Astrocyte (in vitro differentiated cells and primary cell): ENCODE data around the gene GAL3ST1. TPM values are rescaled to one million over a fixed set of nuclear protein-coding genes. Genes with fewer than 3 reads are reported as not detected.

Experiments used
- DNase-seq: peaks from one replicate; pipeline ENCODE4 v3.0.0-alpha.2; 2010; ENCODE audit warnings: low read depth
- FAIRE-seq: peaks from 2 replicates; lab custom pipeline; 2011; peaks lifted over from hg19 to GRCh38; lab: Jason Lieb, UNC
- H2AFZ ChIP-seq: 2 replicates; pipeline ENCODE4 v1.6.0; 2012; ENCODE audit warnings: low read depth, low read length, inconsistent platforms
- H3K27ac ChIP-seq: 2 replicates; pipeline ENCODE4 v1.5.1; 2011; ENCODE audit warnings: low read depth, low read length, inconsistent platforms
- H3K27me3 ChIP-seq: 2 replicates; pipeline ENCODE4 v1.6.0; 2011; ENCODE audit warnings: low read length, inconsistent platforms; ENCODE audit not compliant: insufficient read depth
- H3K36me3 ChIP-seq: 2 replicates; pipeline ENCODE4 v1.5.1; 2011; ENCODE audit warnings: low read length, inconsistent platforms; ENCODE audit not compliant: insufficient read depth
- H3K4me1 ChIP-seq: 2 replicates; pipeline ENCODE4 v1.5.1; 2011; ENCODE audit warnings: low read length, inconsistent platforms; ENCODE audit not compliant: insufficient read depth
- H3K4me2 ChIP-seq: 2 replicates; pipeline ENCODE4 v1.6.0; 2012; ENCODE audit warnings: low read length, inconsistent platforms
- H3K4me3 ChIP-seq: 2 replicates; pipeline ENCODE4 v1.5.1; 2011; ENCODE audit warnings: low read depth, mild to moderate bottlenecking, low read length, inconsistent platforms; ENCODE audit not compliant: insufficient read depth
- H3K79me2 ChIP-seq: 2 replicates; pipeline ENCODE4 v1.6.0; 2012; ENCODE audit warnings: mild to moderate bottlenecking, low read length, inconsistent platforms; ENCODE audit not compliant: insufficient read depth
- H3K9ac ChIP-seq: 2 replicates; pipeline ENCODE4 v1.6.0; 2012; ENCODE audit warnings: mild to moderate bottlenecking, low read length, inconsistent platforms
- H3K9me3 ChIP-seq: 2 replicates; pipeline ENCODE4 v1.5.1; 2012; ENCODE audit warnings: low read depth, mild to moderate bottlenecking, low read length, inconsistent platforms; ENCODE audit not compliant: insufficient read depth
- H4K20me1 ChIP-seq: 2 replicates; pipeline ENCODE4 v1.6.0; 2012; ENCODE audit warnings: low read length, inconsistent platforms; ENCODE audit not compliant: insufficient read depth
- H3K27ac Mint-ChIP-seq: one replicate; pipeline ENCODE4 v1.8.0; 2021; ENCODE audit warnings: mild to moderate bottlenecking, mixed read lengths; ENCODE audit not compliant: unreplicated experiment
- H3K27me3 Mint-ChIP-seq: one replicate; pipeline ENCODE4 v1.8.0; 2021; ENCODE audit warnings: low read depth, mixed read lengths; ENCODE audit not compliant: unreplicated experiment
- H3K36me3 Mint-ChIP-seq: one replicate; pipeline ENCODE4 v1.8.0; 2021; ENCODE audit warnings: low read depth, mixed read lengths; ENCODE audit not compliant: unreplicated experiment
- H3K4me1 Mint-ChIP-seq: one replicate; pipeline ENCODE4 v1.8.0; 2021; ENCODE audit warnings: low read depth, mixed read lengths; ENCODE audit not compliant: unreplicated experiment
- H3K4me3 Mint-ChIP-seq: one replicate; pipeline ENCODE4 v1.8.0; 2021; ENCODE audit warnings: mild to moderate bottlenecking, moderate library complexity, mixed read lengths; ENCODE audit not compliant: unreplicated experiment
- H3K9me3 Mint-ChIP-seq: one replicate; pipeline ENCODE4 v1.8.0; 2021; ENCODE audit warnings: mild to moderate bottlenecking, mixed read lengths; ENCODE audit not compliant: unreplicated experiment
- CTCF ChIP-seq: IDR thresholded peaks from 2 replicates; pipeline ENCODE4 v1.5.1; 2011; ENCODE audit warnings: low read depth, mild to moderate bottlenecking, inconsistent platforms, low read length, moderate library complexity; ENCODE audit not compliant: insufficient read depth
- EZH2 ChIP-seq: IDR thresholded peaks from 2 replicates; pipeline ENCODE4 v1.6.1; 2012; ENCODE audit warnings: mild to moderate bottlenecking, low read length, inconsistent platforms; ENCODE audit not compliant: insufficient read depth
- total RNA-seq: library from RNA; stranded (reverse); gene quantifications from 2 replicates; pipeline ENCODE4 v1.2.1, GENCODE V29; 2021

Gene GAL3ST1
- total RNA-seq, 1 donor from 2014 or later: 3.4 TPM

GRCh38 chr22:30578481-30578880 lies 4.0 kb upstream of the GAL3ST1 start:
- H3K36me3 Mint-ChIP-seq: peaks cover 18% of the 10 kb centered on the region

DNA sequence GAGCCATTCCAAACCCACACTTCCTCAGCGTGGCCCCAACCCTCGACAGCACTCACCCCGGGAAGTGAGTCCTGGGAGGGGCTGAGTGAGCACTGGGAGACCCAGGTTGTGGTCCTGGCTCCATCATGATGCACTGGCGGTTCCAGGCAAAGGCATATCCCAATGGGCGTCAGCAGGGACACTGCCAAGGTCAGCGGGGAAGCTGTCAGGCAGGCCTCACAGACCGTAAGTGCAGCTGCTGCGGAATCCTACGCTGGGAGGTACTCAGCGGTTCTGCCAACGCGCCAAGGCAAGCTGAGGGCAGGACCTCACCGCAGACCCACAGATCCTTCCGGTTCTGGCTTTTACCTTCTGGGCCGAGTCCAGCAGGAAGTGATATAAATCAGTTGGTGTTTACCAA lies 1.4 kb upstream of the GAL3ST1 start:
- H3K9me3 Mint-ChIP-seq: no peaks in the 10 kb centered on the region
- Histone ChIP-seq H3K4me3 (no peak overlapping the region), H3K36me3 (peaks cover 27% of the 10 kb centered on the region), H2AFZ (no peak overlapping the region), H3K9me3 (no peaks in the 10 kb centered on the region), H3K79me2 (no peaks in the 10 kb centered on the region), H3K27ac (peak overlapping the region; percentile 6), H3K4me2 (no peak overlapping the region), H4K20me1 (peaks cover 31% of the 10 kb centered on the region), H3K9ac (no peak overlapping the region), H3K27me3 (peaks cover 4% of the 10 kb centered on the region), H3K4me1 (peaks cover 5% of the 10 kb centered on the region)
- H3K27me3 Mint-ChIP-seq: peaks cover 3% of the 10 kb centered on the region
- no peak for FAIRE-seq
- TF ChIP-seq EZH2 (no peak), CTCF (no peak)
- peaks cover 19% of the 10 kb centered on the region for H3K36me3 Mint-ChIP-seq
- no peak overlapping the region for H3K27ac Mint-ChIP-seq
- H3K4me1 Mint-ChIP-seq: peaks cover 5% of the 10 kb centered on the region
- H3K4me3 Mint-ChIP-seq: no peak overlapping the region
- no peak for DNase-seq

More at GRCh38 chr22:30578481-30578880, 4.0 kb upstream of the GAL3ST1 start:
- FAIRE-seq: no peak
- TF ChIP-seq CTCF: no peak
- TF ChIP-seq EZH2: no peak
- Mint-ChIP-seq H3K27me3 (no peaks in the 10 kb centered on the region), H3K9me3 (no peaks in the 10 kb centered on the region), H3K4me3 (no peak overlapping the region), H3K27ac (no peak overlapping the region), H3K4me1 (peaks cover 6% of the 10 kb centered on the region)
- no peak overlapping the region for H3K9ac ChIP-seq
- H4K20me1 ChIP-seq: peaks cover 37% of the 10 kb centered on the region
- H2AFZ ChIP-seq: no peak overlapping the region
- DNase-seq: no peak
- H3K4me2 ChIP-seq: no peak overlapping the region
- peaks cover 5% of the 10 kb centered on the region for H3K4me1 ChIP-seq
- H3K4me3 ChIP-seq: no peak overlapping the region
- H3K27ac ChIP-seq: no peak overlapping the region
- H3K9me3 ChIP-seq: no peaks in the 10 kb centered on the region
- H3K36me3 ChIP-seq: peaks cover 38% of the 10 kb centered on the region
- no peaks in the 10 kb centered on the region for H3K79me2 ChIP-seq
- H3K27me3 ChIP-seq: peaks cover 4% of the 10 kb centered on the region

DNA sequence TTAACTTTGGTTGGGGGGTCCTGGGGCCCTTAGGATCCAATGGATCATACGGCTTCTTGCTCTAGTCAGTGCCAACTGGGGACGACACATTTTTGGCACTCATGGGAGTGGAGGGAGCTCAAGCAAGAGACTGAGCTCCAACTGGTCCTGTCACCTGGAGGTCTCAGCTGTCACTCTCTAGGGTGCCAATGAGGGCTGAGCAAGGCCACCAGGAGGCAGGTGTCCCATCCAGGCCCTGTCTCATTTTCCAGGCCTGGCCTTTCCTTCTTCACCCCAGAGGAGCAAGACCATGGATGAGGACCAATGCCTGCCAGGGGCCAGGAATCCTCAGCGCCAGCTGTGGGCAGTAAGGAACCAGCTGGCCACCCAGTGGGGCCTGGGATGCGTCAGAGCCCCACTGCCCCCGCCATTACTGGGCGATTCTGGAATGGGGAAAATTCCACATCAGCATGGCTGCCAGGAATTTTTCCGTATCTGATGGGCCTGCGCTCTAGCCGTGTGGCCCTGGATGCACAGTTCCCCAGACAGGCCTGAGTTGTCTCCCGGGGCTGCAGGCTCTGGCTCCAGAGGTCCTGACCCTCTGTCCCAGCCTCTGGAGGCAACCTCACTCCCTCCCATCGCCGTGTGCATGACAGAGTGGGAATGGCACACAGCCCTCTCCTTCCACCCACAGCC lies 669 bp upstream of the GAL3ST1 start:
- DNase-seq (peak; percentile 74), FAIRE-seq (no peak)
- TF ChIP-seq EZH2: no peak
- peak overlapping the region; percentile 6 for H3K27ac ChIP-seq
- H3K79me2 ChIP-seq: no peaks in the 10 kb centered on the region
- Mint-ChIP-seq H3K4me3 (peak overlapping the region; percentile 77), H3K4me1 (peaks cover 5% of the 10 kb centered on the region), H3K27ac (peak overlapping the region; percentile 83), H3K27me3 (peaks cover 3% of the 10 kb centered on the region), H3K36me3 (peaks cover 19% of the 10 kb centered on the region), H3K9me3 (no peaks in the 10 kb centered on the region)
- no peaks in the 10 kb centered on the region for H3K9me3 ChIP-seq
- no peak overlapping the region for H3K9ac ChIP-seq
- peaks cover 6% of the 10 kb centered on the region for H3K27me3 ChIP-seq
- peaks cover 23% of the 10 kb centered on the region for H3K36me3 ChIP-seq
- H2AFZ ChIP-seq: no peak overlapping the region
- H3K4me3 ChIP-seq: peak overlapping the region; percentile 1
- peaks cover 5% of the 10 kb centered on the region for H3K4me1 ChIP-seq
- peak overlapping the region; percentile 72 for H3K4me2 ChIP-seq
- H4K20me1 ChIP-seq: peaks cover 31% of the 10 kb centered on the region
